ENCODE results near the gene PNLIP.
A peak's percentile ranks its signal among the peaks of the same experiment; 100 is the strongest.

PNLIP gene

DNA sequence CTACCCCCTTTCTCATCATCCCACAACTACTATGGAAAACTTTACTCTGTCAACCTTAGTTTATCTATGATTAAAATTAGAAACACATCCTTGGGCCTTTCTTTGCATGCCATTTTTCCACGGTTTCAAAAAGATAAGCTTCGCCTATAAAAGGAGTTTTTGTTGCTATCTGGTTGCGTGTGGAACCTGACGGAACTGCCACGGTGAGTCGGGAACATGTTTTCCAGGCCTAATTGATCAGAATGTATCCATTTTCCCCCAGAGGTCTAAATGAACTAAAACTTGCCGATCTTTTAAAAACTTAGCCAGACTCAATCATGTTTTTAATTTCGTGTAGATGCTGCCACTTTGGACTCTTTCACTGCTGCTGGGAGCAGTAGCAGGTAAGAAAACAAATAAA, at the start of gene PNLIP:
Gene PNLIP (plus strand): TSS at position 176 of the 400 bp plus-strand sequence. CDS start 162 bp downstream, at position 338.
- intact Hi-C loops (cut with DNase I; ENCODE audit: low total_unique reads) = no loop called here
- Histone ChIP-seq H3K4me1 (no peaks in the 10 kb centered on the region), H3K27me3 (no peaks in the 10 kb centered on the region), H3K9me3 (no peaks in the 10 kb centered on the region), H3K4me3 (no peak within 1 kb of the TSS), H3K36me3 (no peaks in the 10 kb centered on the region), H3K27ac (no peak within 1 kb of the TSS)
- DNase-seq = no peak
- TF ChIP-seq, protein P1, sequence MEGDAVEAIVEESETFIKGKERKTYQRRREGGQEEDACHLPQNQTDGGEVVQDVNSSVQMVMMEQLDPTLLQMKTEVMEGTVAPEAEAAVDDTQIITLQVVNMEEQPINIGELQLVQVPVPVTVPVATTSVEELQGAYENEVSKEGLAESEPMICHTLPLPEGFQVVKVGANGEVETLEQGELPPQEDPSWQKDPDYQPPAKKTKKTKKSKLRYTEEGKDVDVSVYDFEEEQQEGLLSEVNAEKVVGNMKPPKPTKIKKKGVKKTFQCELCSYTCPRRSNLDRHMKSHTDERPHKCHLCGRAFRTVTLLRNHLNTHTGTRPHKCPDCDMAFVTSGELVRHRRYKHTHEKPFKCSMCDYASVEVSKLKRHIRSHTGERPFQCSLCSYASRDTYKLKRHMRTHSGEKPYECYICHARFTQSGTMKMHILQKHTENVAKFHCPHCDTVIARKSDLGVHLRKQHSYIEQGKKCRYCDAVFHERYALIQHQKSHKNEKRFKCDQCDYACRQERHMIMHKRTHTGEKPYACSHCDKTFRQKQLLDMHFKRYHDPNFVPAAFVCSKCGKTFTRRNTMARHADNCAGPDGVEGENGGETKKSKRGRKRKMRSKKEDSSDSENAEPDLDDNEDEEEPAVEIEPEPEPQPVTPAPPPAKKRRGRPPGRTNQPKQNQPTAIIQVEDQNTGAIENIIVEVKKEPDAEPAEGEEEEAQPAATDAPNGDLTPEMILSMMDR (IDR thresholded peaks at IDR 0.05) = no peak

DNA sequence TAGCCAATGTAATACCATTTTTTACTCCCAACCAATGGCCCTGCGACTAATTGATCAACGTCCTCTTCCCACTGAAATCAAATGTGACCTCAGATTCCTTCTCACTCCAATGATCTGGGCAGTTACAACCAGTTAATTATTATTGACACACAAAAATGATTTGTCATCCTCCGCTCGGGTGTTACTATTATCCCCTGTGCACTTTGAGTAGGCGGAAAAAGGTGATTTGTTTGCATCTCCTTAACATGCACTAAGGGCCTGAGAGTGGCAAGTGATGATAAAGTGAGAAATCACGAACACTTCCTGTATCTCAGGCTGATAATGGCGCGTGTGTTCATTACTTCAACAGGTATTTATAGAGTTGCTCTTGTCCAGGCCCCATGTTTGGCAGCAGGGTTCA, 40.9 kb upstream of the PNLIP start:
- H3K36me3 ChIP-seq = no peaks in the 10 kb centered on the region
- no peaks in the 10 kb centered on the region for H3K4me1 ChIP-seq
- H3K9me3 ChIP-seq = no peaks in the 10 kb centered on the region
- H3K27ac ChIP-seq = no peak overlapping the region
- intact Hi-C loops (cut with DNase I; ENCODE audit: low total_unique reads) = no loop called here
- no peaks in the 10 kb centered on the region for H3K27me3 ChIP-seq
- H3K4me3 ChIP-seq = no peak overlapping the region
- TF ChIP-seq, protein P1 (IDR thresholded peaks at IDR 0.05) = no peak
- no peak for DNase-seq

DNA sequence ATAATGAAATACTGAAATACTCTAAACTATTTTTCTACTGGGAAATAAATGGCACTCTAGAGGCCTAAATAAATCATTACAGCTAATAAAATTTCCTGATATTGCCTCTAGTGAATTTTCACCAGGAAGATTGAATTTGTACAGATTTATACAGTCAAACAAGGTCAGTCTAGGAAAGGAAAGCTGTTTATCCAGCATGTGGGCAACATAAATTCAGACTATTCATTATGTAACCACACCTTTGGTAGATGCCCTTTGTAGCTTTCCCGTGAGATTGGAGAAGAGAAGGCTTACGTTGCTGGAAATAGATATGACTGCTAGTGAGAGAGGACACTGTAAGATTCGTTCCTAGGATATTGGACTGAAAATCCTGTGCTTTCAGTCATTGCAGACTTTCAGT, 35.2 kb upstream of the PNLIP start:
- H3K27ac ChIP-seq = no peak overlapping the region
- DNase-seq = no peak
- no peaks in the 10 kb centered on the region for H3K36me3 ChIP-seq
- intact Hi-C loops (cut with DNase I; ENCODE audit: low total_unique reads) = no loop called here
- TF ChIP-seq, protein P1 (IDR thresholded peaks at IDR 0.05) = no peak
- no peaks in the 10 kb centered on the region for H3K4me1 ChIP-seq
- no peak overlapping the region for H3K4me3 ChIP-seq
- H3K27me3 ChIP-seq = no peaks in the 10 kb centered on the region
- H3K9me3 ChIP-seq = no peaks in the 10 kb centered on the region

DNA sequence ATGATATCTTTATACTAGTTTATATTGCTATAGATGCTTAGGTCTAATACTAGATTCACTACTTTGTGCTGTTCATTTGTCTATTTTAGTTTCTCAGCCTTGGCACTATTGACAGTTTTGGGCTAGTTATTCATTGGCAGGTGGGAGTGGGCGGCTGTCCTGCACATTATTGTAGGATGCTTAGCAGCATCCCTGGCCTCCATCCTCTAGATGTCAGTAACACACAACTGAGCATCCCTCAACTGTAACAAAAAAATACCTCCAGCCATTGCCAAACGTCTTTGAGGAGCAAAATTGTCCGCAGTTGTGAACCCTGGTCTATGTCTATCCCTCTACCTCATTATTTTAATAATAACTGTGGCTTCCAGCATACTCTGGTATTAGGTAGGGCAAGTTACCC, 34.4 kb upstream of the PNLIP start:
- H3K4me3 ChIP-seq = no peak overlapping the region
- no peaks in the 10 kb centered on the region for H3K27me3 ChIP-seq
- no peak for DNase-seq
- H3K9me3 ChIP-seq = no peaks in the 10 kb centered on the region
- intact Hi-C loops (cut with DNase I; ENCODE audit: low total_unique reads) = no loop called here
- no peaks in the 10 kb centered on the region for H3K4me1 ChIP-seq
- H3K36me3 ChIP-seq = no peaks in the 10 kb centered on the region
- TF ChIP-seq, protein P1 (IDR thresholded peaks at IDR 0.05) = no peak
- no peak overlapping the region for H3K27ac ChIP-seq

DNA sequence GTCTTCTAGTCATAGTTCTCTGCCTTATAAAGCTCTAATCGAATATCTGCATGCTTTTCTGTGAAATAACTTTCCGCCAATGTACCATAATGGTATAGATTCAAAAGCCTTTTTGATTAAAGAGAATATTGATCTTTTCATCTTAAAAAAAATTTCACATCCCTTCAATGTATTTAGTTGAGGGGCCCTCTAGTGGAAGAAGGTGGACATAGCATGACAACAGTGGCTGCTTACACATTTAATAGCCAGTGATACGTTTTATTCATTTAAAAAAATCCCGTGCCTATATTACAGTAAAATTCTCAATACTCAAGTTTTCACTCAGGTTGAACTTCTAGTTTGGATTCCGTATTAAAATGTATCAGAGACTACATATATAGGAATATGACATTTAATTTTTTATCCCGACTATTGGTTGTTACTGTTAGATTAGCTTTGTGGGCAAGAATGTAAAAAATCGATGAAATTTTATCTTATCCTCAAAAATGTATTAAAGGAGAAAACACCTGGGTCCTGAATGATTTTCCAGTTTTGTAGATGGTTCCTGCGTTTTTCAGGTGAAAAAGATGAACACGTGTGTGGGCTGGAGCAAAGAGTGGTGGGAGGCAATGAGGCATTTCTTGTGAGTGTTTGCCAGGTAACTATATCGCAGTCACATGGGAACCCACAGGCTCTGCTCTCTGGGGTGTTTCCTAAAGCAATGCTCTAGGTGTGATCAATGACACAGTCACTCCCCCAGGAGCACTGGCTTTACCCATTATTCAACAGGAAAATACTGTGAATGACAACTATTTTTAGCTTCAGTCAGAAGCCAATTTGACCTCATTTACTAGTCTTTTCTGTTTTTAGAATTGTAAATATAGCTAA, 24.1 kb upstream of the PNLIP start:
- DNase-seq = no peak
- H3K27ac ChIP-seq = no peak overlapping the region
- TF ChIP-seq, protein P1 (IDR thresholded peaks at IDR 0.05) = peak; percentile 46 to 74

More for the DNA sequence above, 24.1 kb upstream of the PNLIP start:
- no peaks in the 10 kb centered on the region for H3K9me3 ChIP-seq
- no peak overlapping the region for H3K4me3 ChIP-seq
- intact Hi-C loops (cut with DNase I; ENCODE audit: low total_unique reads) = no loop called here
- H3K36me3 ChIP-seq = no peaks in the 10 kb centered on the region
- no peaks in the 10 kb centered on the region for H3K4me1 ChIP-seq
- H3K27me3 ChIP-seq = peaks cover 0 to 12% of the 10 kb centered on the region in 2 donors
